A673 (cell line): ENCODE measurements around the gene KCNK3. TPM values are rescaled to one million over a fixed set of nuclear protein-coding genes. Genes with fewer than 3 reads are reported as not detected.

Experiments used
- BruUV-seq: library from RNA; stranded (reverse); fragments of 400-500 nt; replicated peaks from 2 replicates; lab custom pipeline; 2021; lab: Mats Ljungman, UMichigan
- CTCF ChIA-PET: fragments of 300-600 bp; sonication (Branson Sonifier 250); formaldehyde crosslinking; loops from one replicate; lab custom pipeline; 2022; ENCODE audit warnings: antibody characterized with exemption; lab: Charles Lee
- POLR2A ChIA-PET: fragments of 300-600 bp; sonication (Branson Sonifier 250); formaldehyde crosslinking; loops from one replicate; lab custom pipeline; 2022; ENCODE audit warnings: antibody characterized with exemption; ENCODE audit not compliant: low non-redundant PET; lab: Charles Lee
- DNase-seq: peaks from one replicate; pipeline ENCODE4 v3.0.0-alpha.2; 2015; ENCODE audit warnings: low spot score
- H3K27ac ChIP-seq: fragments of 200-600 bp; sonication (generic); 2 replicates; pipeline ENCODE4 v1.5.1; 2016; ENCODE audit warnings: mixed run types, low read depth, mild to moderate bottlenecking, mixed read lengths, antibody characterized with exemption, low read length; ENCODE audit not compliant: poor library complexity, severe bottlenecking
- H3K27me3 ChIP-seq: fragments of 200-600 bp; sonication (generic); replicated peaks from 2 replicates; pipeline ENCODE4 v1.6.1; 2017; ENCODE audit warnings: mixed run types, low read depth, mild to moderate bottlenecking, mixed read lengths, antibody characterized with exemption, low read length; ENCODE audit not compliant: insufficient read depth, poor library complexity
- H3K36me3 ChIP-seq: fragments of 200-600 bp; sonication (generic); 2 replicates; pipeline ENCODE4 v1.6.1; 2016; ENCODE audit warnings: mixed run types, mild to moderate bottlenecking, mixed read lengths, antibody characterized with exemption, low read length; ENCODE audit not compliant: insufficient read depth, poor library complexity, severe bottlenecking
- H3K4me1 ChIP-seq: fragments of 200-600 bp; sonication (generic); 2 replicates; pipeline ENCODE4 v1.6.1; 2017; ENCODE audit warnings: mixed run types, mild to moderate bottlenecking, mixed read lengths, antibody characterized with exemption, low read length; ENCODE audit not compliant: insufficient read depth, poor library complexity, severe bottlenecking
- H3K4me3 ChIP-seq: fragments of 200-600 bp; sonication (generic); 2 replicates; pipeline ENCODE4 v1.5.1; 2016; ENCODE audit warnings: low read depth, mixed run types, mild to moderate bottlenecking, mixed read lengths, low read length; ENCODE audit not compliant: poor library complexity, severe bottlenecking
- H3K9me3 ChIP-seq: fragments of 200-600 bp; sonication (generic); 2 replicates; pipeline ENCODE4 v1.6.1; 2016; ENCODE audit warnings: mixed run types, low read depth, mild to moderate bottlenecking, mixed read lengths, antibody characterized with exemption, low read length; ENCODE audit not compliant: poor library complexity, severe bottlenecking
- EZH2 ChIP-seq: fragments of 200-600 bp; sonication (generic); IDR thresholded peaks from 2 replicates; pipeline ENCODE4 v1.6.1; 2017; ENCODE audit warnings: borderline replicate concordance, low read depth, mild to moderate bottlenecking, mixed read lengths, antibody characterized with exemption, low read length; ENCODE audit not compliant: poor library complexity, severe bottlenecking
- intact Hi-C: fragments of 100-400 bp; cut with micrococcal nuclease; formaldehyde crosslinking; loops from one replicate; pipeline ENCODE4 v1.10.0; 2022; ENCODE audit not compliant: unreplicated experiment
- total RNA-seq: library from RNA; stranded (reverse); gene quantifications from 2 replicates; pipeline ENCODE4 v1.2.3, GENCODE V29; 2021
- TF ChIP-seq, protein P1 (sequence below): fragments of 300-800, 200-600 bp; sonication (generic); conservative IDR thresholded peaks from 2 replicates; pipeline ENCODE4 v1.5.1; 2017; ENCODE audit warnings: low read depth, mild to moderate bottlenecking, antibody characterized with exemption, low read length, moderate library complexity, mixed read lengths

KCNK3 gene
- total RNA-seq, 1 experiment from 2014 or later, result 0.13 TPM

DNA sequence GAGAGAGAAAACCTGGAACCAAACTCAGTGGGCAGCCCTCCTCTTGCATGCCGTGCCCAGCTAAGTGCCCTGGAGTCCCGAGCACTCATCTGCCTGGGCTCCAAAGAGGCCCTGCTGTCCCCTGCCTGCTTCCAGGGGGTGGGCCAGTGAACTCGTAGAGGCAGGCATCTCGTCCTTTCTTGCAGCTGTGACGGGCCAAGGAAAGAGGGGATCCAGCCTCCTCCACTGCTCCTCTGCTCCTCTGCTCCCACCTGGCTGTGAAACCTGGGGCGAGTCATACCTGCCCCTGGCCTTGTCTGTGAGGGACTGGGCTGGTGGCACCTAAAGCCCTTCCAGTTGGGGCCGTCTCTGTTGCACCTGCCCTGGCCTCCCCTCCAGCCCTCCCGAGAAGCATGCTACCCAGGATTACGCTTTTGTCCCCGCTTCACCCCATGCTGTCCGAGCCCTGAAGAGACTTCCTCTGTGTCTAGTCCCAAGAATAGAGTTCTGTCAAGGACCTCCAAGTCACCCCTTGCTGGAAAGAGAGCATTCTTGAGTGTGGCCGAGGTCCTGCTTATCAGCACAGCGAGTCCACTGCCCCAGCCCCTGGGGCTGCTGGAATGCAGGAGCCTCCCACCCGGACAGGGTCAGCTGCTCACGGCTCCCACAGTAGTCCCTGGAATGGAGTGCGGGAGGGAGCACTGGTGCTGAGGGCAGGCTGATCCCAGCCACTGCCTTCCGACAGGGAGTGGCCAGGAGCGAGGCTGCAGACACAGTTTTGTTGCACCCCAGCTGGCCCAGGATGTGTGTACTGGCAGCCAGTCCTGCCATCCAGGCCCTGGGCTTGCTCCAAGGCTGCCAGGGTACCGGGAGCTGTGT lies 14.3 kb downstream of the KCNK3 start:
- intact Hi-C loops, result no loop called here

DNA sequence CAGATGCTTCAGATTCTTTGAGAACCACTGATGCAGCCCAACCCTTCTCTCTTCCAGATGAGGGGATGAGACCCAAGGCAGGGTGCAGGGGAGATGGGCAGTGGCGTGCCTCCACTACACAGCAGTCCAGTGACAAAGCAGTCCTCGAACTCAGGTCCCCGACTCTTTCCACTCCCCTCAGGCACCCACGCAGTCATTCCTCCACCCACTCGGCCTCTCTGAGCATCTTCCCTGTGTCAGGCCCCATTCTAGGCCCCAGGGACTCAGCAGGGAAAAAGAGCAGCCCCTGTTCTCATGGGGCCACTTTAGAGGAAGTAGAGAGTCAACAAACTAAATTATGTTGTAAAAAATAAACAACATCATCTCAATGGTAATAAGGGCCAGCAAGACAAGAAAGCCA lies 15.2 kb downstream of the KCNK3 start:
- no peak overlapping the region for H3K4me3 ChIP-seq
- CTCF ChIA-PET, result no interaction called here

More for the DNA sequence above, 14.3 kb downstream of the KCNK3 start:
- no peak overlapping the region for H3K4me3 ChIP-seq
- CTCF ChIA-PET, result no interaction called here
- BruUV-seq, result no TSS peak
- no peaks in the 10 kb centered on the region for H3K27me3 ChIP-seq
- no peak for TF ChIP-seq EZH2
- TF ChIP-seq, protein P1, sequence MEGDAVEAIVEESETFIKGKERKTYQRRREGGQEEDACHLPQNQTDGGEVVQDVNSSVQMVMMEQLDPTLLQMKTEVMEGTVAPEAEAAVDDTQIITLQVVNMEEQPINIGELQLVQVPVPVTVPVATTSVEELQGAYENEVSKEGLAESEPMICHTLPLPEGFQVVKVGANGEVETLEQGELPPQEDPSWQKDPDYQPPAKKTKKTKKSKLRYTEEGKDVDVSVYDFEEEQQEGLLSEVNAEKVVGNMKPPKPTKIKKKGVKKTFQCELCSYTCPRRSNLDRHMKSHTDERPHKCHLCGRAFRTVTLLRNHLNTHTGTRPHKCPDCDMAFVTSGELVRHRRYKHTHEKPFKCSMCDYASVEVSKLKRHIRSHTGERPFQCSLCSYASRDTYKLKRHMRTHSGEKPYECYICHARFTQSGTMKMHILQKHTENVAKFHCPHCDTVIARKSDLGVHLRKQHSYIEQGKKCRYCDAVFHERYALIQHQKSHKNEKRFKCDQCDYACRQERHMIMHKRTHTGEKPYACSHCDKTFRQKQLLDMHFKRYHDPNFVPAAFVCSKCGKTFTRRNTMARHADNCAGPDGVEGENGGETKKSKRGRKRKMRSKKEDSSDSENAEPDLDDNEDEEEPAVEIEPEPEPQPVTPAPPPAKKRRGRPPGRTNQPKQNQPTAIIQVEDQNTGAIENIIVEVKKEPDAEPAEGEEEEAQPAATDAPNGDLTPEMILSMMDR, result no peak
- POLR2A ChIA-PET, result no interaction called here
- H3K27ac ChIP-seq, result no peak overlapping the region
- DNase-seq, result no peak
- no peaks in the 10 kb centered on the region for H3K9me3 ChIP-seq
- H3K36me3 ChIP-seq, result no peaks in the 10 kb centered on the region
- no peaks in the 10 kb centered on the region for H3K4me1 ChIP-seq

DNA sequence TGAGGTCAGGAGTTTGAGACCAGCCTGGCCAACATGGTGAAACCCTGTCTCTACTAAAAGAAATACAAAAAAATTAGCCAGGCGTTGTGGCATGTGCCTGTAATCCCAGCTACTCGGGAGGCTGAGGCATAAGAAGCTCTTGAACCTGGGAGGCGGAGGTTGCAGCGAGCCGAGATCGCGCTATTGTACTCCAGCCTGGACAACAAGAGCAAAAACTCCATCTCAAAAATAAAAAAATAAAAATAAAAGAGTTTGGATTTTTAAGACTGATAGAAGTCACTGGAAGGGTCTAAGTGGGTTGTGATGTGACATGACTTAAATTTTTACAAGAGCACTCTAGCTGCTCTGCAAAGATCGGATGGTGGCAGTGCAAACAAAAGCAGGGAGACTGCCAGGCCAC lies 15.9 kb downstream of the KCNK3 start:
- DNase-seq, result no peak

More for the DNA sequence above, 15.2 kb downstream of the KCNK3 start:
- DNase-seq, result no peak
- POLR2A ChIA-PET, result no interaction called here
- Histone ChIP-seq H3K27me3 (no peaks in the 10 kb centered on the region), H3K27ac (no peak overlapping the region), H3K9me3 (no peaks in the 10 kb centered on the region), H3K36me3 (no peaks in the 10 kb centered on the region), H3K4me1 (no peaks in the 10 kb centered on the region)
- BruUV-seq, result no TSS peak
- intact Hi-C loops, result no loop called here
- TF ChIP-seq EZH2, result no peak
- TF ChIP-seq, protein P1, result no peak

More for the DNA sequence above, 15.9 kb downstream of the KCNK3 start:
- intact Hi-C loops, result no loop called here
- ChIA-PET CTCF (no interaction called here), POLR2A (no interaction called here)
- Histone ChIP-seq H3K4me3 (no peak overlapping the region), H3K4me1 (no peaks in the 10 kb centered on the region), H3K36me3 (no peaks in the 10 kb centered on the region), H3K27me3 (no peaks in the 10 kb centered on the region), H3K27ac (no peak overlapping the region), H3K9me3 (no peaks in the 10 kb centered on the region)
- TF ChIP-seq EZH2, result no peak
- TF ChIP-seq, protein P1, result no peak
- BruUV-seq, result no TSS peak
